Stomach (tissue), 4 donors: ENCODE measurements around the gene GRAMD4.

Experiments
- CTCF ChIP-seq, 7 experiments: fragments of 450-650 bp in 4 of 7; fragments of 200-600 bp in 3 of 7; sonication (generic) in 3 of 7; IDR thresholded peaks; one replicate each; pipeline ENCODE4 v1.5.1; 2016 to 2019; ENCODE audit warnings: antibody characterized with exemption in 7 of 7, control low read depth in 2 of 7, mild to moderate bottlenecking in 1 of 7
- POLR2A ChIP-seq, 4 donors: fragments of 450-650 bp; IDR thresholded peaks; one replicate each; pipeline ENCODE4 v1.6.1; 2016; ENCODE audit warnings: antibody characterized with exemption in 4 of 4, control low read depth in 2 of 4, mild to moderate bottlenecking in 1 of 4, moderate library complexity in 1 of 4
- POLR2AphosphoS5 ChIP-seq, 3 donors: sonication (generic); formaldehyde crosslinking; IDR thresholded peaks; one replicate each; pipeline ENCODE4 v1.6.1; 2016; ENCODE audit warnings: antibody characterized with exemption in 3 of 3

GRCh38 chr22:46605117-46605516 lies 15.1 kb upstream of the GRAMD4 start:
- TF ChIP-seq CTCF (IDR thresholded peaks at IDR 0.05) (no peak), POLR2AphosphoS5 (IDR thresholded peaks at IDR 0.05) (no peak), POLR2A (IDR thresholded peaks at IDR 0.05) (no peak)
